Measurements from ENCODE around the gene SLC2A4RG. TPM values are rescaled to one million over a fixed set of nuclear protein-coding genes. Genes with fewer than 3 reads are reported as not detected.

Gene SLC2A4RG
- polyA plus RNA-seq, 4 donors: 11.6 to 69.9 (median 17.6) TPM

DNA sequence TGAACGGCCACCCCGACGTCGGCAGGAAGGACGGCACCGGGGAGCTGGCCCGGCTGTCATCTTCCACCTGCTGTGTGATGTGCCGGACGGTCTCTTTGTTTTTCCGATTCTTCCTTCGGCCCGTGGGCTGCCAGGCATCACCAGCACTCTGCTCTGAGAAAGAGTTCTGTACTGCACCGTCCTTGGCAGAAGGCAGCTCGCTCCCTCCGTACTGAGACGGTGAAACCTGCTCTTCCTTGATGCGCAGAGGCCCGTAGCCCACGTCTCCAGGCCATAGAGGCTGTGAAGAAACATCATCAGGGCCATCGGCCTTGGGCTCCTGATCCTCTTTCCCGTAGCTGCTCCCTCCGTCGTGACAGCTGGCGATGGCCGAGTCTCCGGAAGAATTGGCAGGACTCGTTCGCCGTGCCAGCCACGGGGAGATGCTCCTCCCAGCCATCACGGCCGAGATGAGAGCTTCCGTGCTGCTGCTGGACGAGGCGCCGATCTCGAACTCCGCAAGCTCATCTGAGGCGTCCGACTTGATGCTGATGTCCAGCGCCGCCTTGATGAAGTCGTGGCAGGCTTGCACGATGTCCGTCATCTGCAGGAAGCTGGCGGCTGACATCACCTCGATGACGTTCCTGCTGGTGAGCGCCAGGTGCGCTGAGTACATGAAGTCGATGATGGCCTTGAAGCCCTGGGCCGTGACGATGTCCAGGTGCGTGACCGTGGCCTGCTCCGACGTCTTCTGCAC, 50.4 kb downstream of the SLC2A4RG start:
- FAIRE-seq (no peak), DNase-seq (no peak)
- 92 to 93% (median 93%) methylated on average over 55 to 57 of the region's 57 CpGs for WGBS, 3 donors
- Histone ChIP-seq H3K36me3 (ENCODE audit: control insufficient read depth in 3 of 3, insufficient read depth in 2 of 3, low read depth in 1 of 3, low read length in 3 of 3) (peaks cover 0 to 15% (median 0%) of the 10 kb centered on the region in 3 donors), H3K4me3 (ENCODE audit: low read depth in 1 of 3, low read length in 3 of 3) (no peak overlapping the region), H3K9me3 (ENCODE audit: control insufficient read depth in 2 of 2, insufficient read depth in 1 of 2, low read depth in 1 of 2, low read length in 1 of 2) (no peaks in the 10 kb centered on the region), H3K27ac (ENCODE audit: low read depth in 1 of 3, low read length in 2 of 3) (no peak overlapping the region), H3K27me3 (ENCODE audit: control insufficient read depth in 3 of 3, insufficient read depth in 3 of 3, low read length in 3 of 3) (no peaks in the 10 kb centered on the region), H3K4me1 (ENCODE audit: control insufficient read depth in 3 of 3, insufficient read depth in 2 of 3, low read depth in 1 of 3, low read length in 2 of 3) (no peaks in the 10 kb centered on the region)

DNA sequence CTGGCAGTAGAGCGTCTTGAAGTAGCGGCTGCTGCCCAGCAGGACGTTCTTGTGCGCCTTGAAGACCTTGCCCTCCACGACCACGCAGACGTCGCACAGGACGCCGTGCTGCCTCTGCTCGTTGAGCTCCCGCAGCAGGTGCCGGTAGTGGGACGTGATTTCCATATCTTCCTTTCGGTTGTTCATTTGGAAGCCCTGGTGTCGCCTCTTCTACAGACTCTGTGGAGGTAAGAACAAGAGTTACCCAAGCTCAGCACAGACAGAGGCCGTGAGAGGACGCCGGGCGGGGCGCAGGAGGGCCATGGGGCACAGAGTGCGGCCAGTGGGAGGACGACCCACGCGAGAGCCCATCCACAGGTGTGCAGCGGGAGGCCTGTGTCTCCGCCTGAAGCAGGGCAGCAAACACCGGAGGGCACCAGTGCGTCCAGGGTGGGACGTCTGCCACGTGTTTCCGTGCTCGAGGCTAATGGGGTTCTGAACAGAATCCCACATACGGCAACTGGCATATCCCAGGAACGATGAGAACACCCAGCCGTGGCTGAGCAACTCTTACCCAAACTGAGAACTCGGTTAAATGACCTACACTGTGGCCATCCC, 51.1 kb downstream of the SLC2A4RG start:
- DNase-seq (no peak), FAIRE-seq (no peak)
- WGBS, 3 donors: 90 to 91% (median 91%) methylated on average over 37 of the region's 37 CpGs
- Histone ChIP-seq H3K36me3 (ENCODE audit: control insufficient read depth in 3 of 3, insufficient read depth in 2 of 3, low read depth in 1 of 3, low read length in 3 of 3) (peaks cover 0 to 15% (median 0%) of the 10 kb centered on the region in 3 donors), H3K27me3 (ENCODE audit: control insufficient read depth in 3 of 3, insufficient read depth in 3 of 3, low read length in 3 of 3) (peaks cover 0 to 1% (median 0%) of the 10 kb centered on the region in 3 donors), H3K9me3 (ENCODE audit: control insufficient read depth in 2 of 2, insufficient read depth in 1 of 2, low read depth in 1 of 2, low read length in 1 of 2) (no peaks in the 10 kb centered on the region), H3K27ac (ENCODE audit: low read depth in 1 of 3, low read length in 2 of 3) (no peak overlapping the region), H3K4me3 (ENCODE audit: low read depth in 1 of 3, low read length in 3 of 3) (no peak overlapping the region), H3K4me1 (ENCODE audit: control insufficient read depth in 3 of 3, insufficient read depth in 2 of 3, low read depth in 1 of 3, low read length in 2 of 3) (no peaks in the 10 kb centered on the region)

DNA sequence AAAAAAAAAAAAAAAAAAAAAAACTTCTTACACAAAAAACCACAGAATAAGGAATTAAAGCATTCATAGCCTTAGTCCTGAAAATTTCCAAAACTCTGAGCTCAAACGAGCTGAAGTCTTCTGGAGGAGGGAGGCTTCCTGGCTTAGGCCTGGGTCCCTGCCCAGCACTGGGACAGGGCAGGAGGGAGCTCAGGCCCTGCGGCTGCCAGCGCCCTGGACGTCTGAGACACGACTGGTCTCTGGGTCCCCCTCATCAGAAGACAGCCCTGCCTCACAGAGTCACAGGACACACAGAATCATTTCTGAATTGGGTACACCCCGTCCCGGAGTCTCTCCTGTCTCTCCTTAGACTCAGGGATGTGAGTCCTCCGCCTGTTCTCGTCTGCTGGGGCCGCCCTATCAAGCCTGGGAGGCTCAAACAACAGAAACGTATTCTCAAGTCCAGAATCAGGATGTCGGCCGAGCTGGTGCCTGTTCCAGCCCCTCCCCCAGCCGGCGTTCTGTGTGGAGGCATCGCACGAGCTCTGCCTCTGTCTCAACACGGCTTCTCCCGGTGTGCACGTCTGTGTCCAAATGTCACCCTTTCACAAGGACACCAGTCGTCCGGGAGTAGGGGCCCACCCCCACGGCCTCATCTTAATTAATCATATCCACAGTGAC, 52.1 kb downstream of the SLC2A4RG start:
- Histone ChIP-seq H3K27ac (ENCODE audit: low read depth in 1 of 3, low read length in 2 of 3) (no peak overlapping the region), H3K4me3 (ENCODE audit: low read depth in 1 of 3, low read length in 3 of 3) (no peak overlapping the region), H3K4me1 (ENCODE audit: control insufficient read depth in 3 of 3, insufficient read depth in 2 of 3, low read depth in 1 of 3, low read length in 2 of 3) (no peaks in the 10 kb centered on the region), H3K9me3 (ENCODE audit: control insufficient read depth in 2 of 2, insufficient read depth in 1 of 2, low read depth in 1 of 2, low read length in 1 of 2) (no peaks in the 10 kb centered on the region), H3K27me3 (ENCODE audit: control insufficient read depth in 3 of 3, insufficient read depth in 3 of 3, low read length in 3 of 3) (peaks cover 0 to 3% (median 0%) of the 10 kb centered on the region in 3 donors), H3K36me3 (ENCODE audit: control insufficient read depth in 3 of 3, insufficient read depth in 2 of 3, low read depth in 1 of 3, low read length in 3 of 3) (peaks cover 0 to 15% (median 0%) of the 10 kb centered on the region in 3 donors)
- DNase-seq: no peak
- 59 to 65% (median 65%) methylated on average over 23 of the region's 23 CpGs for WGBS, 3 donors
- no peak for FAIRE-seq

DNA sequence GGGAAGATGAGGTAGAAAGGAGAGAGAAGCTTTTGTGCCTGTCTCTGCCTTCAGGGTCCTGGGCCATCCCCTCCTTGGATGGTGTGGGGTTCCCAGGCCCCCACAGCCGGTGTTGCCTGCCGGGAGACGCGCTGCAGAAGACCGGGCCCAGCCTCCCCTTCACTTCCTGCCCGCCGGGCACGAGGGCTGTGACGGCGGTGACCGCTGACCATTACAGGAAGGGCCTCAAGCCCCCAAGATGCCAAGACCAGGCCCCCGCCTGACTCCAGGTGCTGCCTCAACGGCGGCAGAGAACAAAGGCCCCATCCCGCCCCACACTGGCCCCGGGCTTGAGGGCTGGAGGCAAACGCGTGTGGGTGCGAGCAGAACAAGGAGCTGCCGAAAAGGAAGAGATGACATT, 53.3 kb downstream of the SLC2A4RG start:
- H3K36me3 ChIP-seq (ENCODE audit: control insufficient read depth in 3 of 3, insufficient read depth in 2 of 3, low read depth in 1 of 3, low read length in 3 of 3): peaks cover 0 to 14% (median 0%) of the 10 kb centered on the region in 3 donors
- H3K9me3 ChIP-seq (ENCODE audit: control insufficient read depth in 2 of 2, insufficient read depth in 1 of 2, low read depth in 1 of 2, low read length in 1 of 2): no peaks in the 10 kb centered on the region
- peaks cover 0 to 3% (median 0%) of the 10 kb centered on the region in 3 donors for H3K27me3 ChIP-seq (ENCODE audit: control insufficient read depth in 3 of 3, insufficient read depth in 3 of 3, low read length in 3 of 3)
- WGBS, 3 donors: 69 to 77% (median 71%) methylated on average over 20 of the region's 20 CpGs
- H3K4me3 ChIP-seq (ENCODE audit: low read depth in 1 of 3, low read length in 3 of 3): no peak overlapping the region
- H3K27ac ChIP-seq (ENCODE audit: low read depth in 1 of 3, low read length in 2 of 3): no peak overlapping the region
- FAIRE-seq (no peak), DNase-seq (no peak)
- H3K4me1 ChIP-seq (ENCODE audit: control insufficient read depth in 3 of 3, insufficient read depth in 2 of 3, low read depth in 1 of 3, low read length in 2 of 3): no peaks in the 10 kb centered on the region

Other genes starting within 250 kb of the SLC2A4RG start
- gene EEF1A2, start 240.7 kb upstream of the SLC2A4RG start, polyA plus RNA-seq: 10 to 100 TPM in 2 of 4 donors, 1 to 10 TPM in 2; 3.1 to 18.6 (median 9.7) TPM
- gene PPDPF, start 219.0 kb upstream of the SLC2A4RG start, polyA plus RNA-seq: 100 to 1,000 TPM; 273 to 356 (median 295) TPM
- gene PTK6, start 202.4 kb upstream of the SLC2A4RG start, polyA plus RNA-seq: 10 to 100 TPM in 3 of 4 donors, under 1 TPM in 1; 0.56 to 87.0 (median 47.5) TPM
- gene SRMS, start 192.0 kb upstream of the SLC2A4RG start, polyA plus RNA-seq: under 1 TPM in 1 of 4 donors, not detected in 3; 0.18 TPM
- under 1 TPM in 2 of 4 donors, not detected in 2; 0.22 to 0.25 TPM for gene FNDC11, start 185.6 kb upstream of the SLC2A4RG start, polyA plus RNA-seq
- 10 to 100 TPM in 2 of 4 donors, 1 to 10 TPM in 2; 3.8 to 14.2 (median 9.4) TPM for gene HELZ2, start 165.5 kb upstream of the SLC2A4RG start, polyA plus RNA-seq
- 10 to 100 TPM in 1 of 4 donors, 1 to 10 TPM in 3; 8.4 to 10.4 (median 9.6) TPM for gene GMEB2, start 112.7 kb upstream of the SLC2A4RG start, polyA plus RNA-seq
- 10 to 100 TPM in 1 of 4 donors, 1 to 10 TPM in 3; 1.1 to 21.4 (median 5.2) TPM for gene STMN3, start 86.4 kb upstream of the SLC2A4RG start, polyA plus RNA-seq
- 10 to 100 TPM in 2 of 4 donors, 1 to 10 TPM in 2; 3.5 to 15.0 (median 10.5) TPM for gene RTEL1, start 81.5 kb upstream of the SLC2A4RG start, polyA plus RNA-seq
- 10 to 100 TPM in 1 of 4 donors, 1 to 10 TPM in 3; 1.9 to 15.9 (median 5.8) TPM for gene TNFRSF6B, start 43.1 kb upstream of the SLC2A4RG start, polyA plus RNA-seq
- gene ARFRP1, start 31.8 kb upstream of the SLC2A4RG start, polyA plus RNA-seq: 10 to 100 TPM; 21.5 to 78.6 (median 60.8) TPM
- 10 to 100 TPM; 20.5 to 39.8 (median 30.6) TPM for gene ZGPAT, start 31.7 kb upstream of the SLC2A4RG start, polyA plus RNA-seq
- gene LIME1, start 3.1 kb upstream of the SLC2A4RG start, polyA plus RNA-seq: 10 to 100 TPM in 3 of 4 donors, 1 to 10 TPM in 1; 6.1 to 48.4 (median 22.6) TPM
- gene ZBTB46, start 91.5 kb downstream of the SLC2A4RG start, polyA plus RNA-seq: 1 to 10 TPM in 3 of 4 donors, not detected in 1; 1.1 to 3.1 (median 2.6) TPM
- under 1 TPM in 2 of 4 donors, not detected in 2; 0.34 to 0.67 TPM for gene ABHD16B, start 121.7 kb downstream of the SLC2A4RG start, polyA plus RNA-seq
- gene TPD52L2, start 125.5 kb downstream of the SLC2A4RG start, polyA plus RNA-seq: 10 to 100 TPM; 65.6 to 87.7 (median 70.0) TPM
- 10 to 100 TPM; 20.6 to 52.3 (median 40.3) TPM for gene DNAJC5, start 155.3 kb downstream of the SLC2A4RG start, polyA plus RNA-seq
- gene UCKL1, start 216.6 kb downstream of the SLC2A4RG start, polyA plus RNA-seq: 100 to 1,000 TPM in 1 of 4 donors, 10 to 100 TPM in 3; 47.1 to 131 (median 64.9) TPM
- 1 to 10 TPM; 2.5 to 5.0 (median 3.6) TPM for gene ZNF512B, start 230.2 kb downstream of the SLC2A4RG start, polyA plus RNA-seq
- 1 to 10 TPM; 3.6 to 7.3 (median 5.2) TPM for gene SAMD10, start 239.9 kb downstream of the SLC2A4RG start, polyA plus RNA-seq
- gene PRPF6, start 241.4 kb downstream of the SLC2A4RG start, polyA plus RNA-seq: 10 to 100 TPM; 35.3 to 61.2 (median 48.1) TPM

Data from small intestine (tissue), 7 donors.